Measurements from ENCODE around the gene SLC35F1.

GRCh38 chr6:118240878-118241528 lies 333.9 kb downstream of the SLC35F1 start:
- TF ChIP-seq, protein P1, sequence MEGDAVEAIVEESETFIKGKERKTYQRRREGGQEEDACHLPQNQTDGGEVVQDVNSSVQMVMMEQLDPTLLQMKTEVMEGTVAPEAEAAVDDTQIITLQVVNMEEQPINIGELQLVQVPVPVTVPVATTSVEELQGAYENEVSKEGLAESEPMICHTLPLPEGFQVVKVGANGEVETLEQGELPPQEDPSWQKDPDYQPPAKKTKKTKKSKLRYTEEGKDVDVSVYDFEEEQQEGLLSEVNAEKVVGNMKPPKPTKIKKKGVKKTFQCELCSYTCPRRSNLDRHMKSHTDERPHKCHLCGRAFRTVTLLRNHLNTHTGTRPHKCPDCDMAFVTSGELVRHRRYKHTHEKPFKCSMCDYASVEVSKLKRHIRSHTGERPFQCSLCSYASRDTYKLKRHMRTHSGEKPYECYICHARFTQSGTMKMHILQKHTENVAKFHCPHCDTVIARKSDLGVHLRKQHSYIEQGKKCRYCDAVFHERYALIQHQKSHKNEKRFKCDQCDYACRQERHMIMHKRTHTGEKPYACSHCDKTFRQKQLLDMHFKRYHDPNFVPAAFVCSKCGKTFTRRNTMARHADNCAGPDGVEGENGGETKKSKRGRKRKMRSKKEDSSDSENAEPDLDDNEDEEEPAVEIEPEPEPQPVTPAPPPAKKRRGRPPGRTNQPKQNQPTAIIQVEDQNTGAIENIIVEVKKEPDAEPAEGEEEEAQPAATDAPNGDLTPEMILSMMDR (conservative IDR thresholded peaks at IDR 0.05 in 1 of 2, IDR thresholded peaks at IDR 0.05 in 1 of 2; ENCODE audit: low read depth in 1 of 2, low read length in 2 of 2), result no peak
- TF ChIP-seq EZH2 (IDR thresholded peaks at IDR 0.05; ENCODE audit: low read length, missing control alignments), result no peak
